Measurements from ENCODE around the gene CDH4.

The CDH4 gene

GRCh38 chr20:61801857-61802442 is 549.9 kb downstream of the CDH4 start:
- Histone ChIP-seq H4K12ac (ENCODE audit: low read depth, low read length) (no peak overlapping the region), H3K18ac (ENCODE audit: low read length) (no peak overlapping the region), H2BK120ac (ENCODE audit: insufficient read depth, low read length, poor library complexity) (no peak overlapping the region), H3K4me3 (ENCODE audit: low read depth, low read length) (no peak overlapping the region), H3K27ac (ENCODE audit: low read depth, low read length) (no peak overlapping the region), H3K9me3 (ENCODE audit: insufficient read depth, low read depth, low read length) (peaks cover 6% of the 10 kb centered on the region), H2BK12ac (ENCODE audit: low read length) (no peak overlapping the region), H3K27me3 (ENCODE audit: insufficient read depth, low read length) (no peaks in the 10 kb centered on the region), H4K91ac (ENCODE audit: low read depth, low read length) (no peak overlapping the region), H2AK5ac (ENCODE audit: low read length) (no peak overlapping the region), H2BK5ac (ENCODE audit: low read depth, low read length, poor library complexity) (no peak overlapping the region), H3K14ac (ENCODE audit: low read length) (no peak overlapping the region), H2AFZ (ENCODE audit: insufficient read depth, low read length, poor library complexity) (no peak overlapping the region), H3K9ac (ENCODE audit: low read length) (no peak overlapping the region), H3K4ac (ENCODE audit: low read depth, low read length) (no peak overlapping the region), H3K4me2 (ENCODE audit: low read length) (no peak overlapping the region), H3K23ac (ENCODE audit: low read length) (no peak overlapping the region), H3K36me3 (ENCODE audit: control insufficient read depth in 1 of 2, insufficient read depth in 2 of 2, low read length in 2 of 2) (no peaks in the 10 kb centered on the region), H3K79me2 (ENCODE audit: control insufficient read depth, insufficient read depth, low read length, poor library complexity) (no peaks in the 10 kb centered on the region), H4K8ac (ENCODE audit: low read depth, low read length) (no peak overlapping the region), H3K4me1 (ENCODE audit: control insufficient read depth in 1 of 2, insufficient read depth in 2 of 2, low read length in 2 of 2) (no peaks in the 10 kb centered on the region), H3K79me1 (ENCODE audit: low read length) (no peaks in the 10 kb centered on the region)
- no peak for DNase-seq
- WGBS (ENCODE audit: extremely low coverage, insufficient coverage, insufficient read length), result no CpG with 5 or more reads among the region's 10 CpGs

- Histone ChIP-seq H4K8ac (ENCODE audit: low read depth, low read length) (no peak overlapping the region), H3K23ac (ENCODE audit: low read length) (no peak overlapping the region), H4K91ac (ENCODE audit: low read depth, low read length) (no peak overlapping the region), H2AK5ac (ENCODE audit: low read length) (no peak overlapping the region), H3K27ac (ENCODE audit: low read depth, low read length) (no peak overlapping the region), H3K4me2 (ENCODE audit: low read length) (no peak overlapping the region), H3K79me2 (ENCODE audit: control insufficient read depth, insufficient read depth, low read length, poor library complexity) (no peaks in the 10 kb centered on the region), H2BK12ac (ENCODE audit: low read length) (no peak overlapping the region), H3K18ac (ENCODE audit: low read length) (no peak overlapping the region), H2BK120ac (ENCODE audit: insufficient read depth, low read length, poor library complexity) (no peak overlapping the region), H3K9me3 (ENCODE audit: insufficient read depth, low read depth, low read length) (peaks cover 6% of the 10 kb centered on the region), H3K4me3 (ENCODE audit: low read depth, low read length) (no peak overlapping the region), H3K9ac (ENCODE audit: low read length) (no peak overlapping the region), H3K14ac (ENCODE audit: low read length) (no peak overlapping the region), H3K79me1 (ENCODE audit: low read length) (no peaks in the 10 kb centered on the region), H4K12ac (ENCODE audit: low read depth, low read length) (no peak overlapping the region), H3K36me3 (ENCODE audit: control insufficient read depth in 1 of 2, insufficient read depth in 2 of 2, low read length in 2 of 2) (no peaks in the 10 kb centered on the region), H3K27me3 (ENCODE audit: insufficient read depth, low read length) (no peaks in the 10 kb centered on the region), H3K4me1 (ENCODE audit: control insufficient read depth in 1 of 2, insufficient read depth in 2 of 2, low read length in 2 of 2) (no peaks in the 10 kb centered on the region), H2AFZ (ENCODE audit: insufficient read depth, low read length, poor library complexity) (no peak overlapping the region), H2BK5ac (ENCODE audit: low read depth, low read length, poor library complexity) (no peak overlapping the region), H3K4ac (ENCODE audit: low read depth, low read length) (no peak overlapping the region)
- DNase-seq, result no peak
- no CpG with 5 or more reads among the region's 36 CpGs for WGBS (ENCODE audit: extremely low coverage, insufficient coverage, insufficient read length)
Observed at GRCh38 chr20:61802721-61803311, 550.8 kb downstream of the CDH4 start.

- no peaks in the 10 kb centered on the region for H3K4me1 ChIP-seq (ENCODE audit: control insufficient read depth in 1 of 2, insufficient read depth in 2 of 2, low read length in 2 of 2)
- no peaks in the 10 kb centered on the region for H3K79me1 ChIP-seq (ENCODE audit: low read length)
- no peak overlapping the region for H2AK5ac ChIP-seq (ENCODE audit: low read length)
- no peak overlapping the region for H3K9ac ChIP-seq (ENCODE audit: low read length)
- H3K4ac ChIP-seq (ENCODE audit: low read depth, low read length), result no peak overlapping the region
- DNase-seq, result no peak
- H3K4me2 ChIP-seq (ENCODE audit: low read length), result no peak overlapping the region
- peaks cover 3% of the 10 kb centered on the region for H3K9me3 ChIP-seq (ENCODE audit: insufficient read depth, low read depth, low read length)
- H3K27ac ChIP-seq (ENCODE audit: low read depth, low read length), result no peak overlapping the region
- no peak overlapping the region for H2BK12ac ChIP-seq (ENCODE audit: low read length)
- H3K36me3 ChIP-seq (ENCODE audit: control insufficient read depth in 1 of 2, insufficient read depth in 2 of 2, low read length in 2 of 2), result no peaks in the 10 kb centered on the region
- H4K12ac ChIP-seq (ENCODE audit: low read depth, low read length), result no peak overlapping the region
- H2AFZ ChIP-seq (ENCODE audit: insufficient read depth, low read length, poor library complexity), result no peak overlapping the region
- no peak overlapping the region for H2BK5ac ChIP-seq (ENCODE audit: low read depth, low read length, poor library complexity)
- H3K14ac ChIP-seq (ENCODE audit: low read length), result no peak overlapping the region
- no peaks in the 10 kb centered on the region for H3K79me2 ChIP-seq (ENCODE audit: control insufficient read depth, insufficient read depth, low read length, poor library complexity)
- no peak overlapping the region for H4K8ac ChIP-seq (ENCODE audit: low read depth, low read length)
- no CpG with 5 or more reads among the region's 19 CpGs for WGBS (ENCODE audit: extremely low coverage, insufficient coverage, insufficient read length)
- no peak overlapping the region for H2BK120ac ChIP-seq (ENCODE audit: insufficient read depth, low read length, poor library complexity)
- H3K18ac ChIP-seq (ENCODE audit: low read length), result no peak overlapping the region
- no peak overlapping the region for H3K23ac ChIP-seq (ENCODE audit: low read length)
- H3K4me3 ChIP-seq (ENCODE audit: low read depth, low read length), result no peak overlapping the region
- H3K27me3 ChIP-seq (ENCODE audit: insufficient read depth, low read length), result no peaks in the 10 kb centered on the region
- H4K91ac ChIP-seq (ENCODE audit: low read depth, low read length), result no peak overlapping the region
Observed at GRCh38 chr20:61803416-61803914, 551.4 kb downstream of the CDH4 start.

- no peaks in the 10 kb centered on the region for H3K79me1 ChIP-seq (ENCODE audit: low read length)
- H3K23ac ChIP-seq (ENCODE audit: low read length), result no peak overlapping the region
- DNase-seq, result no peak
- H3K4me2 ChIP-seq (ENCODE audit: low read length), result no peak overlapping the region
- H3K18ac ChIP-seq (ENCODE audit: low read length), result no peak overlapping the region
- H2BK120ac ChIP-seq (ENCODE audit: insufficient read depth, low read length, poor library complexity), result no peak overlapping the region
- no peak overlapping the region for H2BK12ac ChIP-seq (ENCODE audit: low read length)
- H4K12ac ChIP-seq (ENCODE audit: low read depth, low read length), result no peak overlapping the region
- no peak overlapping the region for H4K8ac ChIP-seq (ENCODE audit: low read depth, low read length)
- H3K27ac ChIP-seq (ENCODE audit: low read depth, low read length), result no peak overlapping the region
- H4K91ac ChIP-seq (ENCODE audit: low read depth, low read length), result no peak overlapping the region
- no peak overlapping the region for H2AK5ac ChIP-seq (ENCODE audit: low read length)
- no peak overlapping the region for H3K4ac ChIP-seq (ENCODE audit: low read depth, low read length)
- H3K9ac ChIP-seq (ENCODE audit: low read length), result no peak overlapping the region
- H3K4me1 ChIP-seq (ENCODE audit: control insufficient read depth in 1 of 2, insufficient read depth in 2 of 2, low read length in 2 of 2), result no peaks in the 10 kb centered on the region
- no peaks in the 10 kb centered on the region for H3K27me3 ChIP-seq (ENCODE audit: insufficient read depth, low read length)
- H3K36me3 ChIP-seq (ENCODE audit: control insufficient read depth in 1 of 2, insufficient read depth in 2 of 2, low read length in 2 of 2), result no peaks in the 10 kb centered on the region
- H3K14ac ChIP-seq (ENCODE audit: low read length), result no peak overlapping the region
- H2BK5ac ChIP-seq (ENCODE audit: low read depth, low read length, poor library complexity), result no peak overlapping the region
- peaks cover 3% of the 10 kb centered on the region for H3K9me3 ChIP-seq (ENCODE audit: insufficient read depth, low read depth, low read length)
- H3K4me3 ChIP-seq (ENCODE audit: low read depth, low read length), result no peak overlapping the region
- no peaks in the 10 kb centered on the region for H3K79me2 ChIP-seq (ENCODE audit: control insufficient read depth, insufficient read depth, low read length, poor library complexity)
- whole genome bisulfite sequencing (ENCODE audit: extremely low coverage, insufficient coverage, insufficient read length), result no CpG with 5 or more reads among the region's 27 CpGs
- no peak overlapping the region for H2AFZ ChIP-seq (ENCODE audit: insufficient read depth, low read length, poor library complexity)
Observed at GRCh38 chr20:61803915-61804751, 552.1 kb downstream of the CDH4 start.
